CD4-positive, alpha-beta T cell (primary cell): ENCODE measurements around the gene CRIP1. TPM values are rescaled to one million over a fixed set of nuclear protein-coding genes. Genes with fewer than 3 reads are reported as not detected.

Experiments used
- ATAC-seq: fragments of 200-7000 bp; cut with Tn5 transposase; one replicate; pipeline ENCODE4 v1.10.0; 2022; ENCODE audit warnings: mild to moderate bottlenecking; ENCODE audit not compliant: poor library complexity
- CTCF ChIA-PET: fragments of 350-600 bp; sonication (Branson Sonifier 250); formaldehyde crosslinking; loops from one replicate; lab custom pipeline; 2021; ENCODE audit warnings: antibody characterized with exemption, inconsistent platforms; lab: Charles Lee
- POLR2A ChIA-PET: fragments of 350-600 bp; sonication (Branson Sonifier 250); formaldehyde crosslinking; loops from one replicate; lab custom pipeline; 2021; ENCODE audit warnings: antibody characterized with exemption, inconsistent platforms; lab: Charles Lee
- DNase-seq, 14 experiments: peaks; one replicate each; pipeline ENCODE4 v3.0.0-alpha.2; 2013 to 2020; ENCODE audit warnings: mixed read lengths in 2 of 14
- H3K27ac ChIP-seq, 2 donors: one replicate each; pipeline versions ENCODE4 v1.5.1 to v1.7.0; 2013; ENCODE audit warnings: low read length in 2 of 2, low read depth in 1 of 2, mild to moderate bottlenecking in 1 of 2
- H3K27me3 ChIP-seq, 2 experiments: 1 replicate in 1 of 2; 2 replicates in 1 of 2; pipeline versions ENCODE4 v1.6.1 to v1.7.0; 2013; ENCODE audit warnings: low read length in 2 of 2, control low read depth in 1 of 2, mild to moderate bottlenecking in 1 of 2, moderate library complexity in 1 of 2; ENCODE audit not compliant: insufficient read depth in 2 of 2, control insufficient read depth in 1 of 2
- H3K36me3 ChIP-seq: one replicate; pipeline ENCODE4 v1.6.1; 2013; ENCODE audit warnings: low read length, control low read depth; ENCODE audit not compliant: insufficient read depth
- H3K4me1 ChIP-seq: one replicate; pipeline ENCODE4 v1.6.1; 2013; ENCODE audit warnings: low read length, control low read depth; ENCODE audit not compliant: insufficient read depth
- H3K4me3 ChIP-seq: one replicate; pipeline ENCODE4 v1.5.1; 2013; ENCODE audit warnings: mild to moderate bottlenecking, low read length, moderate library complexity
- H3K9me3 ChIP-seq, 2 experiments: 1 replicate in 1 of 2; 2 replicates in 1 of 2; pipeline versions ENCODE4 v1.6.1 to v1.7.0; 2013; ENCODE audit warnings: low read length in 2 of 2, mild to moderate bottlenecking in 2 of 2, control low read depth in 1 of 2, moderate library complexity in 1 of 2; ENCODE audit not compliant: control insufficient read depth in 1 of 2, insufficient read depth in 1 of 2
- H3K27ac Mint-ChIP-seq: one replicate; pipeline ENCODE4 v1.8.0; 2020; ENCODE audit warnings: mixed read lengths
- H3K27me3 Mint-ChIP-seq: one replicate; pipeline ENCODE4 v1.8.0; 2021; ENCODE audit warnings: mixed read lengths
- H3K36me3 Mint-ChIP-seq: one replicate; pipeline ENCODE4 v1.8.0; 2021; ENCODE audit warnings: low read depth, mixed read lengths
- H3K4me1 Mint-ChIP-seq: one replicate; pipeline ENCODE4 v1.8.0; 2021; ENCODE audit warnings: low read depth, mixed read lengths
- H3K4me3 Mint-ChIP-seq: one replicate; pipeline ENCODE4 v1.8.0; 2020; ENCODE audit warnings: mild to moderate bottlenecking, mixed read lengths
- H3K9me3 Mint-ChIP-seq: one replicate; pipeline ENCODE4 v1.8.0; 2020; ENCODE audit warnings: mixed read lengths
- intact Hi-C, 2 experiments: fragments of 100-400 bp; cut with DNase I in 1 of 2; cut with micrococcal nuclease in 1 of 2; formaldehyde crosslinking; loops; one replicate each; pipeline versions ENCODE4 v1.15.1 to v1.9.0; 2023 to 2025; cut with DNase I, micrococcal nuclease
- total RNA-seq, 174 experiments: library from RNA in 2 of 174; stranded (reverse) in 2 of 174; gene quantifications; one replicate each; pipeline ENCODE4 v1.2.3 and lab custom pipeline; 2021 to 2026
- TF ChIP-seq, protein P1 (sequence below): fragments of 200-600 bp; IDR thresholded peaks from one replicate; pipeline ENCODE4 v1.8.0; 2022; ENCODE audit warnings: antibody characterized with exemption, mild to moderate bottlenecking

Gene CRIP1
- total RNA-seq, 2 experiments from 2014 or later: 250 to 258 TPM

- no peak for ATAC-seq
- H3K27me3 Mint-ChIP-seq: peaks cover 8% of the 10 kb centered on the region
- H3K36me3 Mint-ChIP-seq: no peaks in the 10 kb centered on the region
- no peak overlapping the region for H3K4me3 ChIP-seq
- H3K4me1 Mint-ChIP-seq: peaks cover 17% of the 10 kb centered on the region
- CTCF ChIA-PET: no interaction called here
- peaks cover 12 to 15% of the 10 kb centered on the region in 2 experiments for H3K27me3 ChIP-seq
- TF ChIP-seq, protein P1, sequence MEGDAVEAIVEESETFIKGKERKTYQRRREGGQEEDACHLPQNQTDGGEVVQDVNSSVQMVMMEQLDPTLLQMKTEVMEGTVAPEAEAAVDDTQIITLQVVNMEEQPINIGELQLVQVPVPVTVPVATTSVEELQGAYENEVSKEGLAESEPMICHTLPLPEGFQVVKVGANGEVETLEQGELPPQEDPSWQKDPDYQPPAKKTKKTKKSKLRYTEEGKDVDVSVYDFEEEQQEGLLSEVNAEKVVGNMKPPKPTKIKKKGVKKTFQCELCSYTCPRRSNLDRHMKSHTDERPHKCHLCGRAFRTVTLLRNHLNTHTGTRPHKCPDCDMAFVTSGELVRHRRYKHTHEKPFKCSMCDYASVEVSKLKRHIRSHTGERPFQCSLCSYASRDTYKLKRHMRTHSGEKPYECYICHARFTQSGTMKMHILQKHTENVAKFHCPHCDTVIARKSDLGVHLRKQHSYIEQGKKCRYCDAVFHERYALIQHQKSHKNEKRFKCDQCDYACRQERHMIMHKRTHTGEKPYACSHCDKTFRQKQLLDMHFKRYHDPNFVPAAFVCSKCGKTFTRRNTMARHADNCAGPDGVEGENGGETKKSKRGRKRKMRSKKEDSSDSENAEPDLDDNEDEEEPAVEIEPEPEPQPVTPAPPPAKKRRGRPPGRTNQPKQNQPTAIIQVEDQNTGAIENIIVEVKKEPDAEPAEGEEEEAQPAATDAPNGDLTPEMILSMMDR: no peak
- POLR2A ChIA-PET: interaction anchor here (0.8 kb wide), 1 partner anchor 42 kb away, joined by 3 read pairs; no protein-coding TSS in a partner anchor
- H3K27ac ChIP-seq: no peak overlapping the region
- peaks cover 33% of the 10 kb centered on the region for H3K4me1 ChIP-seq
- intact Hi-C loops: loop anchor here in 1 of 2 experiments (5.0 kb wide), 1 partner anchor 329 kb away; no protein-coding TSS in a partner anchor
- DNase-seq: no peak
- H3K36me3 ChIP-seq: no peaks in the 10 kb centered on the region
- peaks cover 0 to 11% of the 10 kb centered on the region in 2 experiments for H3K9me3 ChIP-seq
- no peaks in the 10 kb centered on the region for H3K9me3 Mint-ChIP-seq
- H3K27ac Mint-ChIP-seq: peak overlapping the region; percentile 42
- peak overlapping the region; percentile 51 for H3K4me3 Mint-ChIP-seq
Measured at GRCh38 chr14:105531088-105531893, 44.6 kb downstream of the CRIP1 start.

DNA sequence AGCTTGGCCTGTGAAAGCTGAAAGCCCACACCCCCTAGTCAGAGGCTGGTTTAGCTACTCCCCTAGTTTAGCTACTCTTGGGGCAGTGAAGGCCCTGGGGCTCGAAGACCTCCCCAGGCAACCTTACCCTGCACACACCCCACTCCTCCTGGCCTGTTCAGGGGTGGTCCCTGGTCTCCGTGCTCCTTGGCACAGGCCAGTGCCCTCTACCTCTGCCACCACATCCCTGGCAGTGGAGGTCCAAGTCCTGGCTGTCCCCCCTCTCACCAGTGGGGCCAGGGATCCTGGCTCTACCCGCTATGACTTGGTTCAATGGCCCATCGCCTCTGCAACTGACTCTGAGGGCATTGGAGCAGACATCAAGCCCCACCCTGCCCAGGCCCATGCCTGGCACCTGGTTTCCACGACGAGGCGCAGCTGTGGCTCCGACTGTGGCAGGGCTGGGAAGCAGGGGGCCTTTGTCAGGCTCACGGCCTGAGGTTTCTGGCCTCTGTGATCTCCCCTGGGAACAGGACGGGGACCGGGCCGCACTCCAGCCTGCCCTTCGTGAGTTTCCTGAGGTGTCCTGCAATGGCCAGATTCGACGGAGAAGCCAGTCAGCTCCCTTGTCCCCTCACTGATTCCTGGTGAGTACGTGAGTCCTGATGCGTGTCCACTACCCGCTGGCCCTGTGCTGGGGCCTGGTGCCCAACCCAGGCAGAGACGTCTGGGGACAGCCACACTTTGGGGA lies 45.4 kb downstream of the CRIP1 start:
- peak overlapping the region; percentile 51 for H3K4me3 Mint-ChIP-seq
- intact Hi-C loops: loop anchor here in 1 of 2 experiments (5.0 kb wide), 1 partner anchor 330 kb away; no protein-coding TSS in a partner anchor
- peaks cover 0 to 9% of the 10 kb centered on the region in 2 experiments for H3K9me3 ChIP-seq
- H3K36me3 Mint-ChIP-seq: no peaks in the 10 kb centered on the region
- H3K9me3 Mint-ChIP-seq: no peaks in the 10 kb centered on the region
- H3K36me3 ChIP-seq: no peaks in the 10 kb centered on the region
- H3K27ac Mint-ChIP-seq: no peak overlapping the region
- H3K4me1 ChIP-seq: peaks cover 29% of the 10 kb centered on the region
- ATAC-seq (no peak), DNase-seq (peak in 1 of 14 experiments; percentile 7)
- ChIA-PET POLR2A (no interaction called here), CTCF (interaction anchor here (1.5 to 1.8 kb wide), 2 partner anchors 42 to 162 kb away, joined by 4 to 6 read pairs; no protein-coding TSS in a partner anchor)
- TF ChIP-seq, protein P1: no peak
- no peak overlapping the region for H3K4me3 ChIP-seq
- no peak overlapping the region for H3K27ac ChIP-seq
- peaks cover 15% of the 10 kb centered on the region for H3K4me1 Mint-ChIP-seq
- peaks cover 9 to 10% of the 10 kb centered on the region in 2 experiments for H3K27me3 ChIP-seq
- peaks cover 7% of the 10 kb centered on the region for H3K27me3 Mint-ChIP-seq

- Mint-ChIP-seq H3K27ac (no peak overlapping the region), H3K9me3 (no peaks in the 10 kb centered on the region), H3K27me3 (peaks cover under 1% of the 10 kb centered on the region), H3K4me3 (peak overlapping the region; percentile 45), H3K36me3 (no peaks in the 10 kb centered on the region), H3K4me1 (peaks cover 8% of the 10 kb centered on the region)
- Histone ChIP-seq H3K4me3 (no peak overlapping the region), H3K4me1 (peaks cover 24% of the 10 kb centered on the region), H3K27ac (no peak overlapping the region), H3K36me3 (no peaks in the 10 kb centered on the region), H3K9me3 (peaks cover 0 to 4% of the 10 kb centered on the region in 2 experiments), H3K27me3 (peaks cover 4 to 7% of the 10 kb centered on the region in 2 experiments)
- intact Hi-C loops: loop anchor here in 1 of 2 experiments (5.0 kb wide), 1 partner anchor 330 kb away; no protein-coding TSS in a partner anchor
- ATAC-seq (no peak), DNase-seq (peak in 3 of 14 experiments; percentile 11 to 37 (median 32))
- TF ChIP-seq, protein P1: no peak
- ChIA-PET CTCF (interaction anchor here (1.5 to 1.8 kb wide), 2 partner anchors 43 to 162 kb away, joined by 4 to 6 read pairs; no protein-coding TSS in a partner anchor), POLR2A (no interaction called here)
Measured at GRCh38 chr14:105532735-105533141, 46.1 kb downstream of the CRIP1 start.
